Measurements from ENCODE around the gene CHCHD5.
"Not testable (repeated sequence)": the region's sequence is repeated elsewhere in the genome, so short reads cannot be mapped to it uniquely, and the experiment has no call there.

Gene CHCHD5, protein sequence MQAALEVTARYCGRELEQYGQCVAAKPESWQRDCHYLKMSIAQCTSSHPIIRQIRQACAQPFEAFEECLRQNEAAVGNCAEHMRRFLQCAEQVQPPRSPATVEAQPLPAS

DNA sequence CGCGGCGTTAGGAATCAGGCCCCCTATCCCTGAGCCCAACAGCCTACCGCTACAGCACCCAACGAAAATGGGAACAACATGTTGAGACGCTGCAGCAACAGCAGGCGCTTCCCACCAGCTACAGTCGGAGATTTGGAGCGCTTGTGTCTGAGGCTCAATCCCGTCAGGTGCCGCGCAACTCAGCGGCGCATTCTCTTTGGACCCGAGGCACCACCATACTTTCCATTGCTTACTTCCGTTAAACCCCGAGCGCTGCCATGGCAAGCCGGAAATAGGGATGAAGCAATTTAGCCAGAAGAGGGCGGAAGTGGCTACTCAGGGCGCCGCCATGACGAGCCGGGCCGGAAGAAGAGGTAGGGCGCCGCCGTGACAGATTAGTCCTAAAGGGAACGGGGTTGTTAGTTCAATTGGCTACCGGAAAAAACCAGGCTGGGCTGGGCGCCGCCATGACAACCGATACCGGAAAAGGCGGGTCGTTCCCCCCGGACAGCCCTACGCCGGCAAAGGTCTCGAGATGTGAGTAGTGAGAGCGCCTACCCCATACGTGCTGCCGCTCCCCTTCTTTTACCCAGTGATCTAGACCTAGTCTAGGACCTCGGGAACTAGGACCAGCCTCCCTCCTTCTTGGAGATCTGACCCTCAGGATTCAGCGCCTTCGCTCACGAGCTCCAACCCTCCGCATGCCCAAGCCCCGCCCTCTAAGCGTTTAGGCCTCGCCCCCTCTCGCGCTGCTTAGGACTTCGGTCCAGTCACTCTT is at the start of gene CHCHD5:
TSS of gene CHCHD5 (plus strand) at position 476 of the 757 bp plus-strand sequence. CDS start at position 515, 39 bp downstream.
- DNase-seq, result peak; percentile 95

DNA sequence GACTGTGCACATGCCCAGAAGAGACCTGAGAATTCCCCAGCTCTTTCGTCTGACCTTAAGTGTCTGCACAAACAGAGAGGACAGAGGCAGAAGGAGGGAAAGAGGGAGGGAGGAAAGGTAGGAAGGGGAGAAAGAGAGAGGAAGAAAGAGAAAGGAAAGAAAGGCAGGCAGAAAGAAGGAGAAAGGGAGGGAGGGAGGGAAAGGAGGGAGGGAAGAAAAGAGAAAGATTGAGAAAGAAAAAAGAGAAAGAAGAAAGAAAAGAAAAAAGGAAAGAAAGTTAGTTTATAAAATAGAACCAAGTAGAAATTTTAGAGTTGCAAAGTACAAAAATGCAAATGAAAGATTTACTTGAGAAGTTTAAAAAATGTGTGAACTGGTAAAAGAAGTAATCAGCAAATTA is 49.6 kb upstream of the CHCHD5 start:
- DNase-seq, result no peak

DNA sequence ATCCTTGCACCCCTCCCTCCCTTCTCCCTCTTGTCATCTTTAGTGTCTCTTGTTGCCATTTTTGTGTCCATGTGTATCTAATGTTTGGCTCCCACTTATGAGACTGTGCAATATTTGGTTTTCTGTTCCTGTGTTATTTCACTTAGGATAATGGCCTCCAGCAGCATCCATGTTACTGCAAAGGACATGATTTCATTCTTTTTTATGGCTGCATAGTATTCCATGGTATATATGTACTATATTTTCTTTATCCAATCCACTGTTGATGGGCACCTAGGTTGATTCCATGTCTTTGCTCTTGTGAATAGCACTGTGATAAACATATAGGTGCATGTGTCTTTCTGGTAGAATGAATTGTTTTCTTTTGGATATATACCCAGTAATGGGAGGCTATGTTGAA is 47.7 kb upstream of the CHCHD5 start:
- DNase-seq, result not testable (repeated sequence)

DNA sequence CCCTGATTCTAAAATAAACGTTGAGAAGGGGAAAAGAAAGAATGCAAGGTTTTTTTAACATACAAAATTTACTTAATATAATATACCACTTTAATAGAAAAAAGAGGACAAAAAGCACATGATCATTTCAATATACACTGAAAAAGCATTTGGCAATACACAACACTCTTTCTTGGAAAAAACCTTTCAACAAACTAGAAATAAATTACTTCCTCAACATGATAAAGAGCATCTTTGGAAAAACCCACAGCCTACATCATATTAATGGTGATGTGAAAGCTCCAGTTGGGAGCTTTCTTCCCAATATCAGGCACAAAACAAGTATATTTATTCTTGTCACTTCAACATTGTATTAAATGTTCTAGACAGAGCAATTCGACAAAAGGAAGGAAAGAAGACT is 45.1 kb upstream of the CHCHD5 start:
- no peak for DNase-seq

DNA sequence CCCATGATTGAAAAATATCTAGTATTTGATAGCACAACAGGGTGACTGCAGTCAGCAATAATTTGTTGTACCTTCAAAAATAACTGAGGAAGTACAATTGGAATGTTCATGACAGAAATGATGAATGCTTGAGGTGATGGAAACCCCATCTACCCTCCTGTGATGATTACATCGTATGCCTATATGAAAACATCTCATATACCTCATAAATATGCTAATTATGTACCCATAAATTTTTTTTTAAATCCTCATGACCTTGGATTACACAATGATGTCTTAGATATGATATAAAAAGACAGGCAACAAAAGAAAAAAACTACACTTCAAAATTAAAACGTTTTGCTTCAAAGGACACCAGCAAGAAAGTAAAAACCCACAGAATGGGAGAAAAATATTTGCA is 43.5 kb upstream of the CHCHD5 start:
- DNase-seq, result no peak

DNA sequence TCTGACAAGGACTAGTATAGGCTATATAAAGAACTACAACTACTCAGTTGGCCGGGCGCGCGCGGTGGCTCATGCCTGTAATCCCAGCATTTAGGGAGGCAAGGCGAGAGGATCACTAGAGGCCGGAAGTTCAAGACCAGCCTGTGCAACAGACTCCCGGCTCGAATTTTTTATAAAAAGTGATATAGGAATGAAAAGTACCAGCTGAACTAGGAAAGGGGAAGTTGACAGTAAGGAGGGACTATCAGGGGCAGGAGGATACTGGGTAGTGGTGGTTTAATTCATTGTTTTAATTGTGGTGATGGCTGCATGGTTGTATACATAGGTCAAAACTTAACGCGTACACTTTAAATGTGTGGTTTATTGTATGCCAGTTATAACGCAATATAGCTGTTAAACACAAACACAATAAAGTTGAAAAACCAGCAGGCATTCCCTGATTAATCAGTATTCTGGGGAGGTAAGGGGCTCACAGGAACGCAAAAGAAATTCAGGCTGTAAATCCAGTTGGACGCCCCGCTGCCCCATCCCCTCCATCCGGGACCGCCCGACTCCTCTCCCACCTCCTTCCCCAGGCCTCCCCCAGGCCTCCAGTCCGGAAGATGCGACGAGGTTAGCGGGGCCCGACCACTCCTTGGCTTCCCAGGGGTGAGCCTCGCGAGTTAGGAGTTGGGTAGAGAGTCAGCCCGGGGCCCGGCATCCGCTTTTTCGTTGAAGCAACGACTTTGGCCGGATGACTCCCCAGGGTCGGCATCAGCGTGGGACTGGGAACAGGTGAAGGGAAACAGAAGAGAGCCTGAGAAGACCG is 42.9 kb upstream of the CHCHD5 start:
- DNase-seq, result peak; percentile 93

DNA sequence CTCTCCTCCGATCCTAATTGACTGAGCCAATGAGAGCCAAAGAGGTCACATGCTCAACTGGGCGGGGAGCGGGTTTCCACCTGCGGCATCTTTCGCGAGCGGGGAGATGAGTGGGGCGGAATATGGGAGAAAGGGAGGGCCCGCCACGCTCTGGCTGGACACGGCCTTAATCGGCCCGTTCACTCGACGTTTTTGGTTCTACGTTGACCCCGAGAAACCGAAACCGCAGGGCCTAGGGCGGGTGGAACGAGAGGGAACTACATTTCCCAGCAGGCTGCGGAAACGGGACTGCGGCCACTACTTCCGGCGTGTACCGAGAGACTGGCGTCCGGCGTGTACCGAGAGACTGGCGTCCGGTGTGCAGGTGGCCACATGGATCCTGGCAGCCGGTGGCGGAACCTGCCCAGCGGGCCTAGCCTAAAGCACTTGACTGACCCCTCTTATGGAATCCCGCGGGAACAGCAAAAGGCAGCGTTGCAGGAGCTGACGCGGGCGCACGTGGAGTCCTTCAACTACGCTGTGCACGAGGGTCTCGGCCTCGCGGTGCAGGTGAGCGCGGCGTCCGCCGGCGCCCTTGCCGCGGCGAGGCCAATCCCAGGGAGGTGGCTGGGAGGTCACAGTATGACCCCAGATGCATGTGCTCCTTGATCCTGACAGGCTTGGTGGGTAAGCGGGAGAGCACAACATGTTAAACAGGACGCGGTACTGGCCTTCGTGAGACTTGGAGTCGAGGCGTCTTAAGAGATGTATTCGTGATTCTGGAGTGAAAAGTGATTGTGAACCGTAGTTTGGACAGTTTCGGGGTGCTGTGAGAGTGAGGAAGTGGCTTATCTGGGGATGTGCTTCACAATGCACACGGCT is 42.1 kb upstream of the CHCHD5 start, which contains the start of gene POLR1B:
TSS of gene POLR1B (plus strand) at position 343 of the 861 bp plus-strand sequence. CDS start at position 373, 30 bp downstream.
- DNase-seq, result peak; percentile 93

DNA sequence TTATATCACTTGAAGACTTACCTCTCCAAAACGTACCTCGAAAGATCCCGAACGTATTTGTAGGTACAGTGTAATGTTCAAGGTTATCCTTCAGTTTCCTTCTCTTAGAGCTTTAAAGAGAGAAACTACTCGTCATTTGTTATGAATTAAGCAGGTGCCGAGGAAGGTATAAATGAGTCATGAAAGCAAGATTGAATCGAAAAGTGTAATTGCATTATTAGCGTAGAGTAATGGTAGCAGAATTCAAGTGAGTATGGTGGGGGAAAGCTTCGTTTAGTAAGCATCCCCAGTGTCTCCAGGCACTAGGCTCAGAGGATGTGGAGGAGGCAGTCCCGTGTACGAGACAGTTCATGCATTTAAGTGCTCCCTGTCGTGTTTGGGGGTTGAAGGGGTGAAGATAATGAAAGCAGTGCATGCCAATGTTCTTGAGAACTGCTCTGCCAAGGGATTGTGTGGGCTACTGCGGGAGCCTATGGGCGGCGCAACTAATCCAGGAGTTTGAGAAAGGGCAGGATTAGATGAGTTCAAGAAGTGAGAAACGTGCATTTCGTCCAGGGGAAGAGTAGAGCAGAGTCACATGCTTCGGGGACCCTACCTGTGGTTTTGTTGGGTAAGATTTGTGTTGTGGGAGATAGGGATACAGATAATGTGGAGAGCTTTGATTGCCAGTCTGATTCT is 41.3 kb upstream of the CHCHD5 start:
- DNase-seq, result peak; percentile 63

DNA sequence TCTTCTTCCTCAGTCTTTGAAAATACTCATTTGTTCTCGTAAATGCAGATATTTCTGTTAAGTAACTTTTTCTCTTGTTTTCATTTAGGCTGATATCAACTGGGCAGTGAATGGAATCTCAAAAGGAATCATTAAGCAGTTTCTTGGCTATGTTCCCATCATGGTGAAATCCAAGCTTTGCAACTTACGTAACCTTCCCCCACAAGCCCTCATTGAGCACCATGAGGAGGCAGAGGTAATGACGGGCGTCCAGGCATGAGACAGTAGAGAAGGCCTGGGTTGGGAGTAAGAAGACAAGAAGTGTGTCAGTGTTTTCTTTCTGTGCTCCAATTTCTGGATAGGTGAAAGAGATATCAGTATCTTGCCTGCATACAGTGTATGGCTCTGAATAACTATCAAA is 37.1 kb upstream of the CHCHD5 start:
- no peak for DNase-seq

DNA sequence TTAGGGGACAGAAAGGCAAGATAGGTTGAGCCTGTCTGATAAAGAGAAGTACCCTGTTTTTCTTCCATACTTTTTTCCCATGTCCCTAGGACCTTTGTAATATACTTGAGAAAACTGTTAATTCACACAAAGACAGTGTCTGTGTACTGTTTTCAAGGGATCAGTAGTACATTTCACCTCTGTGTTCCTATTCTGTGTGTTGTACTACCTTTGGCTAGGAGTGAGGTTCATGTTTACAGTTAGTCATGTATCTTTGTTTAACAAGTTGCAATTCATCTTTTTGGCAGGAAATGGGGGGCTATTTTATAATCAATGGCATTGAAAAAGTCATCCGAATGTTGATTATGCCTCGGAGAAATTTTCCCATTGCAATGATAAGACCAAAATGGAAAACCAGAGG is 35.4 kb upstream of the CHCHD5 start:
- no peak for DNase-seq

DNA sequence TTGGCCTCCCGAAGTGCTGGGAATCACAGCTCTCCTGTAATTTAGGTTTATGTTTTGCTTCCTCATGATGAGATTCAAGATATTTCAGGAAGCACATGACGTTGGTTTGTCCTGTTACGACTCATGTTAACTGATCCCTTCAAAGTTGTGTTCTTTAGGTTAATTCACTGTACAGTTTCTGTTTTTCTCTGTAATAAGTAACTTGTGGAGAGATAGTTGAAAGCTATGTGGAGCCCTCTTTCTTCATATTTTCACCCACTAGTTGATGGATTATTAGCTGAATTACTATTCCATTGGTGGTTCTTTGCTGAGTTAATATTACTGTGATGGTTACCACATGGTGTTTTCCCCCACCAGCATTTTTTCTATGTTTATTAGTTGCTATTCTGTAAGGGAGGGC is 18.3 kb upstream of the CHCHD5 start:
- DNase-seq, result no peak

DNA sequence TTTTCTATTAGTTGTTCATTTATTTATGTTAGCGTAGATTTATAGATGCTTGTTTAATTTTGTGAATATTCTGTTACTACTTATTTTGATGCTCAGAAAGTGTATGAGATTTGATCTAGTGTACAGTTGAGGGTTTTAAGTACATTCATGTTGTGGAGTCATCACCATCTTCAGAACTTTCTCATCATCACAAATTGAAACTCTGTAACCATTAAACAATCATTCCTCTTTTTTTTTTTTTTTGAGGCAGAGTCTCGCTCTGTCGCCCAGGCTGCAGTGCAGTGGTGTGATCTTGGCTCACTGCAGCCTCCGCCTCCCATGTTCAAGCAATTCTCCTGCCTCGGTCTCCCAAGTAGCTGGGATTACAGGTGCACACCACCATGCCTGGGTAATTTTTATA is 17.9 kb upstream of the CHCHD5 start:
- DNase-seq, result not testable (repeated sequence)

DNA sequence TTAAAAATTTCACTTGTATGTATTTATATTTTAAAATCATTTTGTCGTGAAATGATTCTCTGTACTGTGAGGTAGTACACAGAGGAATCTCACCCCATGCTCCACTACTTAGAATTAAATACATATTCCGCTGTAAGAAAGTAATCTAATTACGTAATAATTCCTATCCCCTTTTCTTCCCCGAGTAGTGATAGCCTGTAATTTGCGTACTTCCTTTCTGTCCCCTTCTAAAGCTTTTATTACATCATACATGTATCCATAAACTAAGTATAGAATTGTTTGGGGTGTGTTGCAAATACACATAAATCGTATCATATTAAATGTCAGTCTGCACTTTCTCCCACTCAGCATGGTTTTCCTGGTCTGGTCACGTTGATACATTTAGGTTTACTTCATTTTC is 12.4 kb upstream of the CHCHD5 start:
- DNase-seq, result no peak

DNA sequence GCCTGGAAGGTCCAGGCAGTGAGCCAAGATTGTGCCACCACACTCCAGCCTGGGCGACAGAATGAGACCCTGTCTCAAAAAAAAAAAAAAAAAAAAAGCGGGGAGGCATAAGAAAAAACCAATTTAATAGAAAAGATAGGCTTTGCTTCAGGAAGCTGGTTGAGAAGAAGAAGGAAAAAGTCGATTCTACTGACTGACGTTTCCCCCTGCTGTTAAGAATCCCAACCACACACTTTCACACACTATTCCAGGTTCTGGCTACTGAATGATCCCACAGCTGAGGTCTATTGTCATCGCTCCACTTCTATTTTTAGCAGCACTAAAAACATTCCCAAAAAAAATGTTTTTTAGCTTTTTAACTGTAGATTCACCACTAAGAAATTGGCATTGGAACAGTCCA is 6.7 kb upstream of the CHCHD5 start:
- no peak for DNase-seq

DNA sequence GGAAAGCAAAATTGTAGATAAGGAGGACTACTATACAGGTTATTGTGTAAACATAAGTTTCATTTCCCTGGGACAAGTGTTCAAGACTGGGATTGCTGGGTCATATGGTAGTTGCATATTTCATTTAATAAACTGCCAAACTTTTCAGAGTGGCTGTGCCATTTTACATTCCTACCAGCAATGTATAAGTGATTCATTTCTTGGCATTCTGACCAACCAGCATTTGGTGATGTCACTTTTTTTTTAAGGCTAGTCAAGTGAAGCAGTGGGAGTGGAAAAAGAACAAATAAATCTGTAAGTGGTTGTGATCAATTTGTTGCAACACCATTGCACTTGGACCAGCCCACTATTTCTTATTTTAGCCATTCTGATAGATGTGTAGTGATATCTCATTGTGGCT is 5.2 kb upstream of the CHCHD5 start:
- DNase-seq, result no peak

DNA sequence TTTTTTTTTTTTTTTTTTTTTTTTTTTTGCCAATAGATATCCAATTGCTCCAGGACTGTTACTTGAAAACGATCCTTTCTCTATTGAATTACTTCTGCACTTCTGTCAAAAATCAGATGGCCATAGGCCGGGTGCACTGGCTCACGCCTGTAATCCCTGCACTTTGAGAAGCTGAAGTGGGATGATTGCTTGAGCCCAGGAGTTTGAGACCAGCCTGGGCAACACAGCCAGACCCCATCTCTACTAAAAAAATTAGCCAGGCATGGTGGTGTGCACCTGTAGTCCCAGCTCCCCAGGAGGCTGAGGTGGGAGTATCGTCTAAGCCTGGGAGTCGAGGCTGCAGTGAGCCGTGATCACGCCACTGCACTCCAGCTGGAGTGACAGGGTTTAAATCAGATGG is 4.3 kb upstream of the CHCHD5 start:
- DNase-seq, result no peak

DNA sequence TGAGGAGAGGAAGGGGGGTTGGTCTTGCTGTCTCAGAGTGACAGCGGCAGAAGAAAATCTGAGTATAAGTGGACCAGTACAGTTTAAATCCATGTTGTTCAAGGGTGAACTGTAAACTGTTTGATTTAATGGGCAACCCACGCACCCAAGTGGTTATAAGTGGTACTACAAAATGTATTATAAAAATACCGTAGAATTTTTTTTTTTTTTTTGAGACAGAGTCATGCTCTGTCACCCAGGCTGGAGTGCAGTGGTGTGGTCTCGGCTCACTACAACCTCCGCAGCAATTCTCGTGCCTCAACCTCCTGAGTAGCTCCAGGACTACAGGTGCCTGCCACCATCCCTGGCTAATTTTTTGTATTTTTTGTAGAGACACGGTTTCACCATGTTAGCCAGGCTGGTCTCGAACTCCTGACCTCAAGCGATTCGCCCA is 2.1 kb upstream of the CHCHD5 start:
- peak; percentile 67 for DNase-seq

DNA sequence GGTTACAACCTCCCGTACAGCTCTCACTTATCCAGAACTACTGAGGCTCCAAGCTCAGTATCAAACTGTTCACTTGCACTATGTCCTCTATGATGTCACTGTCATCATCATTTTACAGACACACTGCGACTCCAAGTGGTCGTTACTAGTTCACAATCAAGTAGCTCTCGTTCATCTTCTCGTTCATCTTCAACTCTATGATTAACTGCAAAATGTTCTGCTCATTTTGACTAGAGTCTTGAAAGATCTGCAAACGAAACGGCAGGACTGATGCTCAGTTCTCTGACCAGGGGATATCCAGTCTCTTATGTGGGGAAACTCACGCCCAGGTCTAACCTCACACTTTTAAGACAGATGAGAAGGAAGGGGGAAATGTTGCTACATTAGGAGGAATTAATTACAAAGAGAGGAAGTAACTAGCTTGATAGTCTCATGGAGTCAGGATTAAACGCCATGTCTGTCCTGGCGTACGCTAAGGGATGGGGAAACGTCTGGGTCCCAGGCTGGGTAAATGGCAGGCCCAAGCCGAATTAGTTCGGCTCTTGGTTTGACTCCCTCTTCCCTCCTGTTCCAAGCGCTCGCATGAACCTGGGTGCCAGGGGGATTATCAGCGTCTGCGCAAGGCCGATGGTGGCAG is 794 bp upstream of the CHCHD5 start:
- DNase-seq, result no peak

DNA sequence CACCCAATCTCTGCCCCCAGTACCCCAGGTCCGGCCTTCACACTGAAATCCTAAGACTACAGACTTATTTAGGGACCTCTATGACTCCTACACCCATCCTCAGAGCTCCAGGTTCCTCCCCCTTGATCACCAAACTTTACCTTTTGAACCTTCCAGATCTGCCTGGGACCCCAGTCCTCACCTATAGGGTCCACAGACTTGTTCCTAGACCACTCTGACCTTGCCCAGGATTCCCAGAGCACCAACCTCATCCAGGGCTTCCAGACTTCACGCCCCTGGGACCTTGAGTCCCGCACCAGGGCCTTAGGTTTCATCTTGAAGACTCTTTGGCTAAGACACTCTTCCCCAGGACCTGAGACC is 462 bp downstream of the CHCHD5 start:
- no peak for DNase-seq

DNA sequence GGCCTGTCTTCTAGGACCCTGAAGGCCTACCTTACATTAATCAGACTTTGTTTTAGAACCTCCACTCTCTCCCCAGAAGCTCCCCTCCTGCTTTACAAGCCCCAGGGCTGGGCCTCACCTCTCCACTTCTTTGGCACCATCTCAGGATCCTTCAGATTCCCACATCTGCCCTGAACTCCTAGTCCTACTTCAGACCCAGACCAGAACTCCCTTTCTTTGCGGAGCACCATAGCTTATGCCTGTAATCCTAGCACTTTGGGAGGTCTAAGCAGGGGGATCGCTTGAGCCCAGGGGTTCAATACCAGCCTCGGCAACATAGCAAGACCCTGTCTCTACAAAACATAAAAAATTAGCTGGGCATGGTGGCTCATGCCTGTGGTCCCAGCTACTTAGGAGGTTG is 991 bp downstream of the CHCHD5 start:
- no peak for DNase-seq

DNA sequence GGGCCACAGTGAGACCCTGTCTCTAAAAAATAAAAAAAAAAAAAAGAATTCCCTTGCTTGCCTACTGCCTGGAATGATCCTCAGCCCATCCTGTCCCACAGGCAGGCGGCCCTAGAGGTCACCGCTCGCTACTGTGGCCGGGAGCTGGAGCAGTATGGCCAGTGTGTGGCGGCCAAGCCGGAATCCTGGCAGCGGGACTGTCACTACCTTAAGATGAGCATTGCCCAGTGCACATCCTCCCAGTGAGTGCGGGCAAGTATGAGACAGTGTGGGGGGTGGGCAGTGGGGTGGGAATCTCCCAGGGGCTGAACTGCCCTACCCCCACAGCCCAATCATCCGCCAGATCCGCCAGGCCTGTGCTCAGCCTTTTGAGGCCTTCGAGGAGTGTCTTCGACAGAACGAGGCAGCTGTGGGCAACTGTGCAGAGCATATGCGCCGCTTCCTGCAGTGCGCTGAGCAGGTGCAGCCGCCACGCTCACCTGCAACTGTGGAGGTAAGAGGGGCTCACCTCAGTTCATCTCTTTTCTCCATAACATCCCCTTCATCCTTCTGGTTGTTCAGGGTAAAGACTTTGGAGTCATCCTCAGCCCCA is 1.6 kb downstream of the CHCHD5 start:
- no peak for DNase-seq
